ENCODE results near the gene LILRB3.
"Not testable (repeated sequence)": the region's sequence is repeated elsewhere in the genome, so short reads cannot be mapped to it uniquely, and the experiment has no call there.

LILRB3 gene

GRCh38 chr19:54178581-54179261 lies 44.1 kb downstream of the LILRB3 start:
- Mint-ChIP-seq H3K4me3 (no peak overlapping the region), H3K4me1 (ENCODE audit: low read depth) (no peaks in the 10 kb centered on the region), H3K9me3 (ENCODE audit: low read depth) (no peaks in the 10 kb centered on the region), H3K36me3 (peaks cover 4% of the 10 kb centered on the region), H3K27ac (no peak overlapping the region), H3K27me3 (no peaks in the 10 kb centered on the region)

- no peaks in the 10 kb centered on the region for H3K9me3 Mint-ChIP-seq (ENCODE audit: low read depth)
- no peaks in the 10 kb centered on the region for H3K27me3 Mint-ChIP-seq
- H3K36me3 Mint-ChIP-seq: peaks cover 4% of the 10 kb centered on the region
- peaks cover 2% of the 10 kb centered on the region for H3K4me1 Mint-ChIP-seq (ENCODE audit: low read depth)
- H3K27ac Mint-ChIP-seq: no peak overlapping the region
- no peak overlapping the region for H3K4me3 Mint-ChIP-seq
Measured at GRCh38 chr19:54173951-54174834, 48.6 kb downstream of the LILRB3 start.

- no peaks in the 10 kb centered on the region for H3K27me3 Mint-ChIP-seq
- H3K4me1 Mint-ChIP-seq (ENCODE audit: low read depth): peaks cover 4% of the 10 kb centered on the region
- H3K36me3 Mint-ChIP-seq: peaks cover 3% of the 10 kb centered on the region
- H3K9me3 Mint-ChIP-seq (ENCODE audit: low read depth): no peaks in the 10 kb centered on the region
- H3K27ac Mint-ChIP-seq: no peak overlapping the region
- no peak overlapping the region for H3K4me3 Mint-ChIP-seq
Measured at GRCh38 chr19:54173359-54173699, 49.5 kb downstream of the LILRB3 start.

- no peak within 1 kb of the TSS for H3K27ac Mint-ChIP-seq
- no peaks in the 10 kb centered on the region for H3K9me3 Mint-ChIP-seq (ENCODE audit: low read depth)
- H3K4me1 Mint-ChIP-seq (ENCODE audit: low read depth): peaks cover 6% of the 10 kb centered on the region
- no peaks in the 10 kb centered on the region for H3K36me3 Mint-ChIP-seq
- no peaks in the 10 kb centered on the region for H3K27me3 Mint-ChIP-seq
- H3K4me3 Mint-ChIP-seq: no peak within 1 kb of the TSS
Measured at GRCh38 chr19:54172471-54173358, 50.1 kb downstream of the LILRB3 start, which contains the start of gene TMC4. Gene TMC4, minus strand, starts transcription at chr19:54173160. Its CDS starts 43 bp downstream, at chr19:54173117.

GRCh38 chr19:54171736-54172431 lies 50.9 kb downstream of the LILRB3 start:
- not testable (repeated sequence) for H3K9me3 Mint-ChIP-seq (ENCODE audit: low read depth); H3K4me1 Mint-ChIP-seq (ENCODE audit: low read depth); H3K27ac Mint-ChIP-seq; H3K4me3 Mint-ChIP-seq; H3K27me3 Mint-ChIP-seq; H3K36me3 Mint-ChIP-seq

GRCh38 chr19:54169149-54169740 lies 53.6 kb downstream of the LILRB3 start:
- H3K4me3 Mint-ChIP-seq: no peak overlapping the region
- no peaks in the 10 kb centered on the region for H3K9me3 Mint-ChIP-seq (ENCODE audit: low read depth)
- H3K36me3 Mint-ChIP-seq: no peaks in the 10 kb centered on the region
- no peak overlapping the region for H3K27ac Mint-ChIP-seq
- no peaks in the 10 kb centered on the region for H3K27me3 Mint-ChIP-seq
- H3K4me1 Mint-ChIP-seq (ENCODE audit: low read depth): peaks cover 12% of the 10 kb centered on the region

GRCh38 chr19:54168174-54168917 lies 54.5 kb downstream of the LILRB3 start:
- H3K27ac Mint-ChIP-seq: no peak overlapping the region

More at GRCh38 chr19:54168174-54168917, 54.5 kb downstream of the LILRB3 start:
- H3K4me3 Mint-ChIP-seq: no peak overlapping the region
- H3K27me3 Mint-ChIP-seq: no peaks in the 10 kb centered on the region
- H3K36me3 Mint-ChIP-seq: no peaks in the 10 kb centered on the region
- H3K9me3 Mint-ChIP-seq (ENCODE audit: low read depth): no peaks in the 10 kb centered on the region
- peaks cover 17% of the 10 kb centered on the region for H3K4me1 Mint-ChIP-seq (ENCODE audit: low read depth)

All from activated naive CD8-positive, alpha-beta T cell (primary cell).